GM19025 (cell line): Measurements from ENCODE around the gene AFDN.
A peak's percentile ranks its signal among the peaks of the same experiment; 100 is the strongest.

Experiments used
- ATAC-seq: cut with Tn5 transposase; IDR thresholded peaks from one replicate; pipeline ENCODE4 v1.9.1; 2021; ENCODE audit warnings: mild to moderate bottlenecking, low read depth, moderate library complexity; ENCODE audit not compliant: unreplicated experiment

AFDN gene

DNA sequence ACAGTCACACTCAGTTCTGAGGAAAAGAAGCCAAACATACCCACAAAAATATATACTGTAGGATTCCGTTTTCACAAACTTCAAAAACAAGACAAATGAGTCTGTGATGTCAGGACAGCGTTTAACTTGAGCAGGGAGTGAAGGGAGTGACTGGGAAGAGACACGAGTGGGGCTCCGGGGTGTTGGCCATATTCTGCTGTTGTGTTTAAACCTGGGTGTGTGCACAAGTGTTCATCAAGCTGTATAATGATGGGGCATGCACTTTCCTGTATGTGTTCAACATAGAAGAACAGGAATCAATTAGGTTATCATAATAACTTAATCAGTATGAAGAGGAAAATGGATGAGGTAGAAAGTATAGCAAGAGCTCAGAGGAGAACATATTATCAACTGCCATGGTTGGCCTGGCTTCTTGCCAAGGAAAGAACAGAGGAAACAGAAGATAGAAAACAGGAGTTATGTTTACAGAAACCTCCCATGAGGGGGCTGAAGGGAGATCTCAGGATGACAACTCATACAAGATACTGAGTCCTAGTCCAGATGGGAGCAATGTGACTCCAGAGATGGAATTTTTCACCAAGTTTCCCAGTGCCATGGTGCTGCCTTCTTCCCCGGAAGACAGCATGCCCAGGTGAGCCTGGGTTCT, 15.1 kb upstream of the AFDN start:
- no peak for ATAC-seq

DNA sequence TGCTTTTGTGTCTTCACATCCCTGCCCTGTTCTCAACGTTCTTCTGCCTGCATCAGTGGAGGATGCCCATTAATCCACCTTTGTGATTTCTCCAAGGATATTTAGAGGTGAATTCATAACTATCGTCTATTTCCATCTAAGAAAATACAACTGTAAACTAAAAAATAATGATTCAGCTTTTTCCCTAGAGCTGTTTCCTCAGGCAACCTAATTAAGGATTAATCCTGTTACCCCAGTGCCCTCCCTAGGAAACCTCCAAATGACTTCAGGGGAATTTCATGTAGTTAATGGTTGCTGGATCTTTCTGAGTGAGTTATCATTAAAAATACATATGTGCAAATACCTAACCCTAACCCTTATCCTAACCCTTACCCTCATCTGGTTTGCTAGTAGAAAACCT, 14.6 kb upstream of the AFDN start:
- ATAC-seq, result no peak

DNA sequence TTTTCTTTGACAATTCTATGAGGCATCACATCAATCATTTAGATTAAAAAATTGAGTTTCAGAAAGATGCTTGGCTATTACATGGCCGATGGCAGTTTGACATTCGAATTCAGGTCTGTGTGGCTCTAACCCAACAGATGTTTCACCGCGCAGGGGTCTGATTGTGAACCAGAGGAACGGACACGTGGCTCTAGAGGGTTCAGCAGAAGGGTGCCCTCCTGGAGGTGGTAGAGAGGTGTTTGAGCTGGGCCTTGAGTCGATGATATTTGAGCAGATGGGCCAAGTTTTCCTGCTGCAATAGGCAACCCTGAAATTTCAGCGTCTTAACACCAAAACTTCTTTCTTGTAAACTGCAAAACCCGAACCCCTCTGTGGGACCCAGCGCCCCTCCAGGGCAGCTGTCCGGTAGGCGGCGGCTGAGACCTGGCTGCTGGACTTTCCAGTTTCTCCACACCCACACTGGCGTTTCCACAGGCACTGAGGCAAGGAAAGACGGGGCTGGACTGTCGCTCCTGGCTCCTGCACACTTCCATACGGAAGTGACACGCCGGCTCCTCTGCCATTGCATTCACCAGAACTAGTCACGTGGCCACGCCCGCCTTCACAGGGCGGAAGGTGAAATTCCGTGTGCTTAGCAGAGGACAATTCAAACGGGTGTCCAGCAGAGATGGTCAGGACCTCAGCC, 11.3 kb upstream of the AFDN start:
- ATAC-seq, result no peak

DNA sequence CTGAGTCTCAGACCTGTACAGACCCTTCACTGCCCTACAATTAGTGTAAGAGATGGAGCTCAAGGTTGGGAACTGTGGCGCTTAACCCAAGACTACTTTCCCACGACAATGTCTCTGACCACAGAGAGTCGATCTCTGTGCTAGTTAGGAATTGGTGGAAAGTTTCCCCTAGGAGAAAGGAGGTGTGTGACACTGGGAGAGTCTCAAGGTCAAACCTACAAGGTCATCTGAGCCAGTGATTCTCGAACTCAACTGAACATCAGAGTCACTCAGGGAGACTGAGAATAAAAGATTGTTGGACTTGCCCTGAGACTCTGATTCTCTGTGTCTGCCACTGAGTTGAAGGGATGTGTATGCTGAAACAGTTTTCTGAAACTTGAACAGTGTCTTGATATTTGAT, 9.7 kb upstream of the AFDN start:
- ATAC-seq, result no peak

- no peak for ATAC-seq
Measured at GRCh38 chr6:167817729-167818128, 9.0 kb upstream of the AFDN start.

DNA sequence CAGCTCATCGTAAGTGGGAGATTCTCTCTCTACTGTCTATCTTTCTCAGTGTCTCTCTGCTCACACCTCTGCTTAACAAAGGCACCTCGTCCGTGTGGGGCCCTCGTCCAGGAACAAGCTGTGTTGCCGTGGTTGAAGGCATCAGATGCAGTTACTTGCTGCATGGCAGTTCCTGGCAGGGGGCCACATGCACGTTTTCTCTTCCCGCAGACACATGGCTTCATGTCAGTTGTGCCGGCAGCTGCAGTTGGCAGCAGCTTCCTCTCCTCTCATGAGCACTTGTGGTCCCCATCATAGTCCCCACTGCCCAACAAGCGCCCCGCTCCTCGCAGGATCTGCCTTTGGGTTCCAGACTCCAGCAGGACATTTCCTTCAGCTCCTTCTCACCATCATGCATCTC, 7.1 kb upstream of the AFDN start:
- no peak for ATAC-seq

GRCh38 chr6:167820681-167821080, 6.0 kb upstream of the AFDN start:
- no peak for ATAC-seq

- no peak for ATAC-seq
Measured at GRCh38 chr6:167824591-167825331, 1.9 kb upstream of the AFDN start.

DNA sequence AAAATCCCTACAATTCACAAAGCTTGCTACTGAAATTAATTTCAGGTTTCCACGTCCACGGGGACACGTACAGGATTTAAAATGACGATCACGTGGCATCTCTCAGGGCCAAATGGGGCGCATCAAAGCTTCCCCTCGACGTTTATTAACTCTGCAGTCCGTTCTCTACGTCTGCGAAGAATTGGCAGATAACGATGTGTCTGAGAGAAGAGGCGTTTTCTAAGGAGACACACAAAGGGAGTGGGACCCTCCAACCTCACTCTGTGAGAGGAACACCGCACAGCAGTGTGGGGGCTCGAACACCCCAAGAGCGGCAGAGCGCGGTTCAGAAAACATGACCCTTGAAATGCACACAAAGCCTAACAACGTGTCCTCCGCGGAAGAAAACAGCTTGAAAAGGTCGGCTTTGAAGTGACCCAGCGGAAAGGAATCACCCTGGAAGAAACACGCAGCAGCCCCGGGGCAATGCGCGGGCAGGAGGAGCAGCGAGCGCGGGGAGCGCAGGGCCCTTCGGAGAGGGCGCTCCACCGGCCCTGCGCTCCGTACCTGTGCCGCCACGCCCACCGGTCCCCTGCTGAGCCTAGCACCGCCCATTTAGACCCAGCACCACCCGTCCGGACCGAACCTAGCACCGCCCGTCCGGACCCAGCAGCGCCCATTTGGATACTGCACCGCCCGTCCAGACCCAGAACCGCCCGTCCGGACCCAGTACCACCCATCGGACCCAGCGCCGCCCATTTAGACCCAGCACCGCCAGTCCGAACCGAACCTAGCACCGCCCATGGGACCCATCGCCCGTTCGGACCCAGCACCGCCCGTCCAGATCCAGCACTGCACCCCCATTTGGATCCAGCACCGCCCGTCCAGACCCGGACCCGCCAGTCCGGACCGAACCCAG, 1.1 kb upstream of the AFDN start:
- no peak for ATAC-seq

DNA sequence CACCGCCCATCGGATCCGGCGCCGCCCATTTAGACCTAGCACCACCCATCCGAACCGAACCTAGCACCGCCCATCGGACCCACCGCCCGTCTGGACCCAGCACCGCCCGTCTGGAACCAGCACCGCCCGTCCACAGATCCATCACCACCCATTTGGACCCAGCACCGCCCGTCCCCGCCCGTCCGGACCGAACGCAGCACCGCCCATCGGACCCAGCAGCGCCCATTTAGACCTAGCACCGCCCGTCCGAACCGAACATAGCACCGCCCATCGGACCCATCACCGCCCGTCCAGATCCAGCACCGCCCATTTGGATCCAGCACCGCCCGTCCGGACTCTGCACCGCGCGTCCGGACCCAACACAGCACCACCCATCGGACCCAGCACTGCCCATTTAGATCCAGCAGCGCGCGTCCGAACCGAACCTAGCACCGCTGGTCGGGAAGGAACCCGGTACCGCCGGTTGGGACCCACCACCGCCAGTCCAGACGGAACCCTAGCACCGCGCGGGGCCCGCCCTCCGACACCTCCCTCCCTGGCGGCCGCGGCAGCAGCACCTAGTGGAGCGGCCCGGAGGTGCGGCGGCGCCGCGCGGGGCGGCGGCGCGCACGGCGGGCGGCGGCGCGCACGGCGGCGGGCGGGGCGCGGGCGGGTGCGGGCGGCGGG, 348 bp upstream of the AFDN start:
- peak; percentile 73 for ATAC-seq

DNA sequence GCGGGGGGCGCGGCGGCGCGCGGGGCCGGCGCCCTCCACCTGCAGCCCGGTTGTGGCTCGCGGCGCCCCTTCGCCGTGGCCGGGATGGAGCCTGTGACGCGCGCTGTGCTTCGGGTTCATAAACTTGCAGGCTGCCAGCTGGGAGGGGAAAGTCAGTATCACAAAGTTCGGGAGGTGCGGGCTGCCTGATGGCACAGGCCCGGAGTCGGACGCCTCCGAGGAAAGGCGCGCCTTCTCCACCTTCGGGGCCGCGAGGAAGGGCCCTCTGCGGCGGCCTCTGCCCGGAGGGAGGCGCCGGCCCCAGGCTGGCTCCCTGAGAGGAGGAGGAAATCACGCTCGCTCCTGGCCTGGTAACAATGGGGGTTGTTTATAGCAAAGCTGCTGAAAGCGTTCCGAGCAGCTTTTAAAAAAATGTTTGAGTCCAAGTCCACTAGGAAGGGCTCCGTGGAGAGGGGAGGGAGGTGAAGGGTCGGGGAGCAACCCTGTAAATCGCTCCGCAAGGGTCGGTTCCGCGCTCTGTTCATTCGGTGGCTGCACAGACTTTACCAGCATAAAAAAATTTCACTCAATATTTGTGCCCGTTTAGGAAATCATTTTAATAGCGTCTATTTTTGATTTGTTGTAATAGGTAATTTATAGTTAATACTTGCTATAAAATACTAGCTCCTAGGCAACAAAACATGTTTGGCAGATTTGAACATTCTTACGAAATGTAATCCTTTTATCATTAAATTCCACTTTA, 1.0 kb downstream of the AFDN start:
- peak; percentile 25 for ATAC-seq

GRCh38 chr6:167828325-167828956, 1.7 kb downstream of the AFDN start:
- no peak for ATAC-seq

GRCh38 chr6:167829513-167829912, 2.8 kb downstream of the AFDN start:
- no peak for ATAC-seq

DNA sequence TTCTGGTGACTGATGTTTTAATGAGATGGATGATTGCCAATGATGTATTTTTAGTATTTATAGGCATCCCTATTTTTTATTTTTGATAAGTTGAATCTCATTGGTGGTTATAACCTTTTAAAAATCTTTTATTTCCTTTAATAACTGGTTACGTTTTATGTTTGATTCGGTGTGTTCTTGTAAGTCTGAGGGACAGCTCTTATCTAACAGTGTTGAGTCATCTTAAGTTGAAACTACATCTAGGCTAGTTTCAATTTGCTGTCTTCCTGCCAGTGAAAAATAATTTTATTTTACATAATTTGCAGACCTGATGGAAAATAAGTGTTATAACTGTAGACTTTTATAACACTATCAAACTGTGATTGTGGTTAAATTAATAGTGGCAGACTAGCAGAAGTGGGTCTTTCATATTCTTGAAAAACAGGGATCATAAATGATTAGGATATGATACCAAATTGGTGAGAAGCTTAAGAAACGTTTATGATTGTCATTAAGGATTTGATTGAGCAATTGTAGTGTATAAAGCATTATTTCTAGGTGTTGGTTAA, 4.6 kb downstream of the AFDN start:
- ATAC-seq, result no peak

DNA sequence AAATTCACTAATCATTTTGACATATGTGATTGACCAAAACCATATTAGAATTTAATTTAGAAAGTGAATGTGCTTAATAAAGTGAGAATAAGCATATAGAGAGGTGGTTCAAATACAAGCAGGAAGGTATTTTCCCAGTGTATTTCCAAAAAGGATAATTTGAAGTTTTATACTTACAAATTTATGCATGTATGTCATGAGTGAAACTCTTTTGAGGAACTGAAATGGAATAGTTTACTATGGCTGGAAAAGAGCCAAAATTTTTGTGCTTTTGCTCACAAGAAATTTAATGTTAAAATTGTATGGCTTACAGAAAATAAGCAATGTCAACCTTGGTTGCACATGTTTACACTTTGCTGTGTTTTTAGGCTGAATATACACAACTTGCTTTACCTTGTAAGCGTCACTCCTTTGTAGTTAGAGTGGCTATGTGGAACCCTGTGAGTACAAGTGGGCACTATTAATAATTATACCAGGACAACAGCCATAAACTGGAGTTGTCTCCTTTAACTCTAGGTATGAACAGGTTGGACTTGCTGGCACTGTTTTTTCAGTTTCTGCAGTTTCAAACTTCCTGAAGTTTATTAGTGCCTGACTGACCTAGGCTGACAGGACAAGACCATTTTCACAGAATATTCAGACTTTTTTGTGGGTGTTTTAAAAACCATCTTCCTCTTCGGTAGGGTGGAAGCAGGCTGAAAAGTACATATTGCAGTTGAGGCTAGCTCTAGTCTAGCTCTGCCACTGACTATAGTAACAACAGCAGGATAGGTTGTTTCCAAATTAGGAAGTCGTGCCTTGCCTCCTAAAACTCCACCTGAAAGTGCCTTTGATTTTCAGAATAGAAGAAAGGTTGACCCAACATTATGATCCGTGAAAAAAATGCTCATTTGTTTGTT, 6.0 kb downstream of the AFDN start:
- no peak for ATAC-seq

- no peak for ATAC-seq
Measured at GRCh38 chr6:167833396-167833763, 6.7 kb downstream of the AFDN start.

DNA sequence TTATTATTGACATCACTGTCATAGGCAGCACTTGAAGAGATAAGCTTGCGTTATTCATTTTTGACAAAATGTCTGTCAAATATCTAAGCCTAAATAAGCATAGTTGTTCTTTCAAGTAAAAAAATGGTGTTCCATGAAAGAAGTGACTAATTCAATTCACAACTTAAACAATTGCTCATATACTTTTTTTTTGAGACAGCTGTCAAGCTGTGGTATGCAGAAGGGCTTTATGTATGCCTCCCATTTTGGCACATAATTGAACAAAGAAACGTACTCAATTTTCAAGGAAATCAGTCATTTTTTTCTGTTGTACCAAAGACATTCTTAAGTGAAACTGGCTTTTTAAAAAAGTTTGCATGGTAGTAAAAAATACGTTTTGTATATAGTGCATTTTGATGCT, 8.5 kb downstream of the AFDN start:
- no peak for ATAC-seq

DNA sequence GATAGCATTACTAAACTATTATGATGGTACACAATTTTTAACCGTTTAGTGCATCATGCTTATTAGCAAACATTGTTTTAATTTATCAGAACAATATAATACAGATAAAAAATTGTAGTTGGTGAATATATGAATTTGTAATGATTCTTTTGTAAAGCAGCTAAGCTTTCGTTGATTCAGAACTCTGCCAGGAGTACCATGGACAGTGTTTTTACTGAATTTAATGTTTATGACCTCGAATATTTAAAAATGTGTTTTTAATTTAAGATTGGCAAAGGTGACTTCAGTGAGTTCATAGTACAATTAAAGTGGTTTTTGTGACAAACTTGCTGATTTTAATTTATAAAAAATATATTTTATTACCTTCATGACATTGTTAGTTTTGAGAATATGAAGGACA, 10.0 kb downstream of the AFDN start:
- no peak for ATAC-seq
